ENCODE data around the gene MYO18B.

MYO18B gene

GRCh38 chr22:25997886-25998775, 256.1 kb downstream of the MYO18B start:
- DNase-seq (ENCODE audit: low spot score), result no peak

GRCh38 chr22:26002456-26002855, 260.5 kb downstream of the MYO18B start:
- no peak for DNase-seq (ENCODE audit: low spot score)

GRCh38 chr22:26004477-26004876, 262.5 kb downstream of the MYO18B start:
- no peak for DNase-seq (ENCODE audit: low spot score)

DNA sequence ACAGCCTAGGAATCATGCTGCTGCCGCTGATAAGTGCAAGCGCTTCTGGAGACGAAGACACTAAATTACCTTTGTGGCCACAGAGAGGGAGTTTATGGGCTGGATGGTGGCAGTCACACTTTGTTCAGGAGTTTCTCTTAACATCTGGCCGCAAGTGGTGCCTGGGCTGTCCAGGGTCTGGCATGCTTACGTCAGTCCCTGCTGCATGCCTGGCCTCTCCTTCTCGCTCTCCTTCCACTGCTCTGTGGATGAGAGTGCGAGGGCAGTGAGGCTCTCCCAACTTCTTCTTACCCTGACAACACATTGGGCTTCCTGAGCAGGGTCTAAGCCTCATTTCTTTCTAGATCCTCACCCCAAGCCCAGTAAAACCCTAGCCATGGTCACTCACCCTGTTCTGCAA, 266.6 kb downstream of the MYO18B start:
- no peak for DNase-seq (ENCODE audit: low spot score)

DNA sequence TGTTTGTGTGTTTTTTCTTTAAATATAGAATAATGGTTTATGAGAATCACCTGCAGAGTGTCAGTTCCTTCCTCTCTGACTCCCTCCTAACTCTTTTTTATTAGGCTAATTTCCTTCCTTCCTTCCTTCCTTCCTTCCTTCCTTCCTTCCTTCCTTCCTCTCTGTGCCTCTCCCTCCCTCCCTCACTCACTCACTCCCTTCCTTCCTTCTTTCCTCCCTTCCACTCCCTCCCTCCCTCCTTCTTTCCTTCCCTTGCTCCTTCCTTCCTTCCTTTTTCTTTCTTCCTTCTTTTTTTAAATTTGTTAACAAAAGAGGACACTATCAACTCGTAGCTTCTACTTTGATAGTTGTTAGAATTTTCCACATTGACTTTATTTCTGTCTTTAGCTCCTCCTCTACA, 274.9 kb downstream of the MYO18B start:
- no peak for DNase-seq (ENCODE audit: low spot score)

DNA sequence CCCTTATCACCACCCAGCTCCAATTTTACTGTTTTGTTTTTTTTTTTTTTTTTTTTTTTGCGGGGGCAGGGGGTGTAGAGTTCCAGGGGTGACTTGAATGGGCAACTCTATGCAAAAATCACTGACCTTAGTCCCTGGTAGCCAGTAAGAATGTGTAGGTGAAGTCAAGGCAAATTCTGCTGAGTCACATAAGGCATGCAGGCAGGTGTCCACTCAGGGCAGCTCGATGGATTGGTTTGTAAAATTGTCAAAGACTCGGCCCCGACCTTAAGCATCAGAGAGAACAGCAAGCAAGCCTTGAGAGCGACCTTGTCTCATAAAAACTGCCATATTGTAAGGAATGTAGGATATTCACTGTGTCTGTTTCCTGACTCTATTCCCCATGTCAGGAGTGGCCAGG, 275.9 kb downstream of the MYO18B start:
- DNase-seq (ENCODE audit: low spot score), result no peak

- DNase-seq (ENCODE audit: low spot score), result no peak
Observed at GRCh38 chr22:26019596-26019995, 277.6 kb downstream of the MYO18B start.

DNA sequence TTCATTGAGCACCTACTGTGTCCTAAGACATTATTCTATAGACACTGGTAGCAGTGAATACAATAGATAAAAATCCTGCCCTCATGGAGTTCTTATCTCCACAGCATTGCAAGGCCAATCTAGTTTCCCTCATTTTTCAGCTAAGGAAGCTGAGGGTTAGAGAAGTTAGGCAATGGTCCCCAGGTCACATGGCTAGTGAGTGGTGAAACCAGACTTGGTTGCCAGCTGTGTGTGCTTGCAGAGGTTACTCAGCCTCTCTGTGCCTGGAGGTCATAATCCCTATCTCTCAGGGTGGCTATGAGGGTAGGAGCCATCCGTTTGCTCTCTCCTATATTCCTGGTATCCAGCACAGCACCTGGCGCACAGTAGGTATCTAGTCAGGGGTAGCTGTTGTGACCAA, 279.5 kb downstream of the MYO18B start:
- no peak for DNase-seq (ENCODE audit: low spot score)

DNA sequence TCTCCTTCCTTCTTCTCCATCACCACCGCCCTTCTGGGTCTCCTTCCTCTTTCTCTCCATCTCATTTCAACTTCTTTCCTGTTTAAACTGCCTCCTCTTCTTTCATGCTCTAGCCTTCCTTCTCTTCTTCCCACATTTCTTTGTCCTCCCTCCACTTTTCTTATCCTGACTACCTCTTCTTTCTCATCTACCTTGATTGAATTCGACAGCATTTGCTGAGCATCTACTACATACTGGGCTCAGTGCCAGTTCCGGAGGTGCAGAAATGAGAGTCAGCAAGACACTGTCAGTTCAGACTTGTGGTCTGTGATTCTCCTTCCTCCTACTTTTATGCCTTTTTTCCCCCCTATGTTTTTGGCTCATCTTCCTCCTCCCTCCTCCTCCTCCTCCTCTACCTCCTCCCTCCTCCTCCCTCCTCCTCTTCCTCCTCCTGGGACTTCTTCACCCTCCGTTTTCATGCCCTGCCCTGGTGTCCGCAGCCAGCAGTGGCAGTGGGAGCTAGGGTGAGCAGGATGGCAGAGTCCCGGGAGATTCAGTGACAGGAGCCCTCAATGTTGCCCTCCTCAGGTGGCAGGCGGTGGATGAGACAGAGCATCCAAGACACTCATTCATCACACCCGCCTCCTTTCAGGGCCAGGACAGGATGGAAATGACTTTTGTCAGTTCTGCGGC, 281.3 kb downstream of the MYO18B start:
- no peak for DNase-seq (ENCODE audit: low spot score)

DNA sequence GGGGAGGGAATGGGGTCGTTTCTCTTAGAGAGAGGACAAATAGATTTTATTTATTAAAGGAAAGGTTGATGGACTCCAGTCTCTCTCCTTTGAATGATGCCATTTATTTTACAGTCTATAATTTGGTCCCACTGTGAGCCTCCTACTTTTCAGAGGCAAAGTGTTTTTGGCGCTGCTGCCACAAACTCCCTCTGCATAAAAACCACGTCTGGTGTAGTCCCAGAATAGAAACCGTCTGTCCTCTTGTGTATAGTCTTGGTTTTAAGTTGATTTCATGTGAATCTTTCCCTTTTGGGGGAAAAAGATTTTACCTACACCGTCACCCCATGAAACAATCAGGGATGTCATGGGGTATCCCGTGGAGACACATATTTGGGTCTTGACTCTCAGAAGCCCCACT, 283.6 kb downstream of the MYO18B start:
- DNase-seq (ENCODE audit: low spot score), result no peak

- DNase-seq (ENCODE audit: low spot score), result no peak
Observed at GRCh38 chr22:26027341-26027740, 285.4 kb downstream of the MYO18B start.

DNA sequence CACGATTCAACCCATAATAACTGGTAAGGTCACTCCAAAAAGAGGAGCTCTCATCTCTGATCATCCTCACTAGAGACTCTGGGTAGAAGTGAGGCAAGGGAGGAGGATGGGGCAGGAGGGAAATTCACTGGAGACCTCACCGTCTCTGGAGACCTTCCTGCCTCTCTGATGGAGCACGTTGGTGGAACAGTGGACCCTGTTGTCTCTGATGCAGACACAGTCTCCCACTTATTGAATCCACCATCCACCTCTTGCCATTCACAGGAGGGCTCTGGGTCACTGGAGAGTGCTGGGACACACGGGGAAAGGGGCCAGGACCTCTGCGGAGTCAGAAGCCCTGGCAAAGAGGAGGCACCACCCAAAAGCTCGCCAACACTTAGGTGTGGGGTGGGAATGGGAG, 289.7 kb downstream of the MYO18B start:
- no peak for DNase-seq (ENCODE audit: low spot score)

DNA sequence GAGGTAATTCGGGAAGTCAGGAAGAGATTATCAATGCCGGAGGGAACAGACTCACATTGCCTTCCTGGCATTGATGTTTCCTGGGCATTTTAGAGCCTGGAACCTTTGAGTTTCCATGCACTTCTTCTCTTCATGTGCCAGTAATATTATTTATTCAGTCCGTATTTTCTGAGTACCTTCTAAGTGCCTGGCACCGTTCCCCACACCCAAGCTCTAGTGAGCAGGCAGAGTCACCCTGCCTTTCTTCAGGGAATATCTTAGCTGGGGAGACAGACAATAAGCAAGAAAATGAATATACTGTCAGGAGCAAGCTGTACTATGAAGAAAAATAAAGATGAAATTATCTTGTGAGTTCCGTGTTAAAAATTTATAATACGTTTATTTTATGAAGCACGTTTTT, 291.1 kb downstream of the MYO18B start:
- DNase-seq (ENCODE audit: low spot score), result no peak

- no peak for DNase-seq (ENCODE audit: low spot score)
Observed at GRCh38 chr22:26033586-26033985, 291.6 kb downstream of the MYO18B start.

GRCh38 chr22:26035523-26035922, 293.5 kb downstream of the MYO18B start:
- no peak for DNase-seq (ENCODE audit: low spot score)

DNA sequence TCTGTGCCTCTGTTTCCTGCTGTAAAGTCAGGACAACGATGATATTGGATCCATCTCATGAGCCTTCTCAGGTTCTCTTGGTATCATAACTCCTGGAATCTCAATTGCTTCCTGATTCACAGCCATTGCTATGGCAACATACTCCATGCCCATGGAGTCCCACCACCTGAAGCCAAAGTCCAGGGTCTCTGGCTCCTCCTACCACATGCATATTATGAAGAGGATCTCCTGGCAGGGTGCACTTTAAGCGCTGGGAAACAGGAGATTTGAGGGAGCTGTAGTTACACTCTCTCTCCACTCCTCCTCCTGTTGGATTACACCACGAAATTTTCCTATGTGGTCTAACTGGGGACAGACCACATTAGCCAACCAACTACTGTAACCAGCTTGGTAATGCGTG, 296.4 kb downstream of the MYO18B start:
- no peak for DNase-seq (ENCODE audit: low spot score)

- DNase-seq (ENCODE audit: low spot score), result no peak
Observed at GRCh38 chr22:26041931-26042330, 299.9 kb downstream of the MYO18B start.

DNA sequence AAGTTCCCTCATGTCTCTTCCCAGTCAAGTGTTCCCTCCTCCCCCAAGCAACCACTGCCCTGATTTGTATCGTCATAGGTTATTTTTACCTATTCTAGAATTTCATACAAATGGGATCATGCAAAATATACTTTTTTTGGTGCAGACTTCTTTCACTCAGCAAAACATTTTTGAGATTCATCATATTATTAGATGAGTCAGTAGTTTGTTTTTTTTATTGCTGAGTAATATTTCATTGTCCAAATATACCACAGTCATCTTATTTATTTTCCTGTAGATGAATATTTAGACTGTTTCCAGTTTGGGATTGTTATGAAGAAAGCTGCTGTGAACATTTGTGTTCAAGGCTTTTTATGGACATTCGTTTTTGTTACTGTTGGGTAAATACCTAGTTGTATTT, 301.0 kb downstream of the MYO18B start:
- DNase-seq (ENCODE audit: low spot score), result no peak

DNA sequence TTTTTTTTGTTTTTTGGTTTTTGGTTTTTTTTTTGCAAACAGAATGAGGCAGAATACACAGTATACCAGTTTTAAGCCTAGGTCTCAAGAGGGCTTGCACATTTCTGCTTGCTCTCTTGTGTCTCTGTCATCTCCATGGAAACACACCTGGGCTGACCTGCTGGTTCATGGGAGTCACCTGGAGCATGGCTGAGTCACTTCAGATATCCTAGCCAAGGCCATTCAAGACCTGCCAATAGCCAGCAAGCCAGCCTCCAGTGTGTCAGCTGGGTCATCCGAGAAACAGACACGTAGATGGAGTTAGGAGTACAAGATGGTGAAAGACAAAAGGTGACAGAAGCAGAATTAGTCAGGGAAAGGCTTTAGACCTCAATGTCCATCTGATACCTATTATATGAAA, 303.1 kb downstream of the MYO18B start:
- DNase-seq (ENCODE audit: low spot score), result no peak

DNA sequence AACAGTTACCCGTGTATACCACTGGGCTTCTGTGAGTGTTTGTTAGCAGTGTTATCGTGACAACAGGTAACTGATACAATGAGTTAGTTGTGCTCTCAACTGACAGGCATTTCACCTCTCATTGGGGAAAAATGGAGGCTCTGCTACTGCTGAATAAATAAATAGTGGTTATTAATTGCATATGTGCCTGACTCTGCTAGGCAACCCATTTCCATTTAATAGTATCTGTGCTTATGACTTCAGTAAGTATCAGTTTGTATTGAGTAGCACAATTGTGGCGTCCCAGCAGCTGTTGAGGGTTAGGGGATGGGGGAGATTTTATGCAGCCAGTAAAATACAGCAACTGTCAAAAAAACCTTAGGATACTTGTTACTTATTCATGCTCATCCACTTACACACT, 303.9 kb downstream of the MYO18B start:
- no peak for DNase-seq (ENCODE audit: low spot score)

DNA sequence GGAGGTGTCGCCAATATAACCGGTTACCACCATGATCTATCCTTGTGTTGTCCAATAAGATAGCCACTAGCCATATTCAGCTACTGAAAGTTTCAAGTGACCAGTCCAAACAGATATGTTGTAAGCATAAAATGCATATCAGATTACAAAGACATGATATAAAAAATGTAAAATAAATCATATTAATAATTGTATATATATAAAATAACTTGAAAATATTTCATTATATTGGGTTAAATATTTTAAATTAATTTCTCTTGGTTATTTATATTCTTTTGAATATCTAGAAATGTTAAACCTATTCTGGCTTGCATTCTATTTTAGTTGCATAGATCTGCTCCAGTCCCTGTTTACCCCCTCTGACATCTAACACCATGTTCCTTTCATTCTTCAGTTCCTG, 305.5 kb downstream of the MYO18B start:
- no peak for DNase-seq (ENCODE audit: low spot score)

GRCh38 chr22:26047920-26048319, 305.9 kb downstream of the MYO18B start:
- DNase-seq (ENCODE audit: low spot score), result no peak

- no peak for DNase-seq (ENCODE audit: low spot score)
Observed at GRCh38 chr22:26050079-26050478, 308.1 kb downstream of the MYO18B start.
